Activated T-cell treated with anti-CD3 and anti-CD28 coated beads for 4 hours (primary cell): Measurements from ENCODE around the gene REC114.
"Not testable (repeated sequence)": the region's sequence is repeated elsewhere in the genome, so short reads cannot be mapped to it uniquely, and the experiment has no call there.

Source experiments
- DNase-seq: peaks from one replicate; pipeline ENCODE4 v3.0.0-alpha.2; 2020

REC114 gene

DNA sequence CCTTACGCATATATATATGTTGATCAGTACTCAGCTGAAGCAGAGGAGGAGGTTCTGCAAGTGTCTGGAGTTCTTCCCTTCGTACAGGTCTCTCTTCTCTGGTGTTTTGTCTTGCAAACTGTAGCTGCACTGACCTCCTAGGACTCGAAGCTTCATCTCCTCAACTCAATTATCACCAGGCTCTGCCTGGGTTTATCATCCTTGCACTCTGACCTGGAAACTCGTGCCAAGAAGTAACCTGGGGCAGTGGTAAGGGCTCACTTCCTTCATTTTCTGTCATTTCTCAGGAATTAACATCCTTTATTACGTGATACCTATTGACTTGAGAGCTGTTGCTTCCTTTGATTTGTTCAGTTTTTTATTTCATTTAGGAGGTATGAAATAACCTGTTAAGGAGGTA, 14.4 kb downstream of the REC114 start:
- DNase-seq, result no peak

DNA sequence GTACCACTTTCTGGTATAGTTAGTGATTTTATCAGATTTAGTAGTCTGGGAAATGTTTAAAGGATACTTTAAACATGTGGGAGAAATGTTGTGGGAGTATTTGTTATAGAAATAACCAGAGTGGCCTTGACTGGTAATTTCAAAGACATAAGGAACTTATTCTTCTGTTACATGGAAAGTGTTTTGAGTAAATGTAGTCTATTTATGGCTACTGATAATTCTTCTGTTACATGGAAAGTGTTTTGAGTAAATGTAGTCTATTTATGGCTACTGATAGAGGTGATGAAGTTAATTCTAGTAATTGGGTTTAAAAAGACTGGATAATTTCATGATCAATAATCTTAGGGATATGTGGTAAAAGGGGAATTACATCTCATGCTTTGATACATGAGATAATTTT, 17.7 kb downstream of the REC114 start:
- DNase-seq, result no peak

DNA sequence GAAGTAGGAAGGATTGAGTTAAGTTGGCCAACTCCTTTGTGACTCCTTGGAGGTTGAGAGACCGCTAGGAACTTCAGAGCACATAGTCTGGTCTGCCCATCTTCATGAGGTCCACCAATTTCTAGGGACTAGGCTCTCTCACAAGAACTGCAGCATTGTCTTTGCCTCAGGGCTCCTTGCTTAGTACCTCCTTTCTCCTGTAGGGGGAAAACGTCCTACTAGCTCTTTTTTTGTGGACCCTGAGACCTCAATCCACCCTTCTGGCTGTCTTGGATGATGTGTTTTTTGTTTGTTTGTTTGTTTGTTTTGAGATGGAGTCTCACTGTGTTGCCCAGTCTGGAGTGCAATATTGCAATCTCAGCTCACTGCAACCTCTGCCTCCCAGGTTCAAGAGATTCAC, 21.6 kb downstream of the REC114 start:
- no peak for DNase-seq

GRCh38 chr15:73467758-73468157, 24.8 kb downstream of the REC114 start:
- DNase-seq, result no peak

- DNase-seq, result no peak
Observed at GRCh38 chr15:73474785-73475184, 31.8 kb downstream of the REC114 start.

DNA sequence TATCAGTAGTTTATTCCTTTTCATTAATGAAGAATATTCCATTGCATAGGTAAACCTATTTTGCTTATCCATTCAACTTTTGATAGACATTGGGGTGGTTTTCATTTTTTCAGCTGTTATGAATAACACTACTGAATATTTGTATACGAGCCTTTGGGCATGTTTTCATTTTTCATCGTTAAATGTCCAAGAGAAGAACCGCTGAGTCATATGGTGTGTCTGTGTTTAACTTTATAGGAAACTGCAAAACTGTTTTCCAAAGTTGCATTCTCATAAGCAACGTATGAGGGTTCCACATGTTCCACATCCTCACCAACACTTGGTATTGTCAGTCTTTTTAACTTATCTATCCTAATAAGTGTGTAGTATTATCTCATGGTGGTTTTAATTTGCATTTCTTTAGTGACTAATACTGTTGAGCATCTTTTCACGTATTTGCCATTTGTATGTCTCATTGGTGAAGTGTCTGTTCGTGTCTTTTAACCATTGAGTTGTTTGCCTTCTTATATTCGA, 33.8 kb downstream of the REC114 start:
- no peak for DNase-seq

GRCh38 chr15:73480050-73480449, 37.1 kb downstream of the REC114 start:
- DNase-seq, result no peak

- no peak for DNase-seq
Observed at GRCh38 chr15:73482166-73482565, 39.2 kb downstream of the REC114 start.

DNA sequence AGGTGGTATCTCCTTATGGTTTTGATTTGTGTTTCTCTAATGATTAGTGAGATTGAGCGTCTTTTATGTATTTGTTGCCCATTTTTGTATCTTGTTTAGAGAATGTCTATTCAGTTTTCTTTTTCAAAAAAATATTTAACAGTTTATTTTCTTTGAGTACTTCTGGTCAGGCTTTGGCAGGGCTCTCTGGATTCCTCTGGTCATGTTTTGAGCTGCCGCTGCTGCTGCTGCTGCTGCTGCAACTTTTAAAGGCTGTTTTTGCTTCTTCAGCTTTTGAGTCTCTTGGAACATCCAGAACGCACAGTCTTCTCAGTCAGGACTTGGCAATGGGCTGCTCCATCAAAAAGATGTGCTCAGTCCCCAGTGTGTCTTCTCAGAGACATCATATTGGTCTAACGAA, 40.1 kb downstream of the REC114 start:
- no peak for DNase-seq

GRCh38 chr15:73485372-73485771, 42.4 kb downstream of the REC114 start:
- DNase-seq, result no peak

DNA sequence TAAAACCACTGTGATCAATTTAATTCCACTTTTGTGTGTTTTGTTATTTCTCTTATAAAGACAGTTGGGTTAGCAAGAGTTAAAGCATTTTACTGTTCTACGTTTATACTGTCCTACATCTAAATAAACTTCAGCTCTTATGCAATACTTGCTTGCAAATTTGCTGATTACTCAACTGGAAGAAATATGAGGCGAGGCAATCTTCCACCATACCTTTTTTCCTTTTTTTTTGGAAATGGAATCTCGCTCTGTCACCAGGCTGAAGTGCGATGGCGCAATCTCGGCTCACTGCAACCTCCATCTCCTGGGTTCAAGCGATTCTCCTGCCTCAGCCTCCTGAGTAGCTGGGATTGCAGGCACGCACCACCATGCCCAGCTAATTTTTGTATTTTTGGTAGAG, 42.9 kb downstream of the REC114 start:
- not testable (repeated sequence) for DNase-seq

DNA sequence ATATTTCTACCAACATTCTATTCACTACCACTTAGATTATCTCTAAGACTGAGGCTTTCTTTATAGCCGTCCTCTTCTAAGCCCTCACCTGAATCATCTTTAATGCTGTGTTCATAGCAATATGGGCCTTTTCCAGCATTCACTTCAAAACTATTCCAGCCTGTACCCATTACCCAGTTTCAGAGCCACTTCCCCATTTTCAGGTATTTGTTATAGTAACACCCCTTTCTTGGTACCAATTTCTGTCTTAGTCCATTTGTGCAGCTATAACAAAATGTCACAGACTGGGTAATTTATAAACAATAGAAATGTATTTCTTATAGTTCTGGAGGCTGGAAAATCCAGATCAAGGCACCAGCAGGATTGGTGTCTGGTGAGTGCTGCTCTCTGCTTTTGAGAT, 45.7 kb downstream of the REC114 start:
- DNase-seq, result no peak

GRCh38 chr15:73493922-73494321, 51.0 kb downstream of the REC114 start:
- DNase-seq, result no peak

- DNase-seq, result no peak
Observed at GRCh38 chr15:73495181-73495580, 52.2 kb downstream of the REC114 start.

DNA sequence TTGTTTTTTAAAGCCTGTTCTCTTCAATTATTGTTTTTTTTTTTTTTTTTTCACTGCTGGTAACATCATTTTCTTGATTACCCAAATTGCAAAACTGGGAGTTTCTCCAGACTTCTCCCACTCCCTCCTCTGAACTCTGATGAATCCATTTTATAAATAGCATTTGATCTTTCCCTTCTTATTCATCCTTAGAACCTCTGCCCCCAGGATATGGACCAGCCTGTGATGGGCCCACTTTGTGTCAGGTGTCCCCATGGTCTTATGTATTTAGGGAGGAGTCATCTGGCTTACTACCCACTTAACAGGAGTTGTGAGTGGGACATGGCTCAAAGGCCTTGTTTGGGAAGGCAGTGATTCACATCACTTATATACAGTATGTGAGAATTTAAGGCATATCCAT, 57.7 kb downstream of the REC114 start:
- DNase-seq, result no peak

- no peak for DNase-seq
Observed at GRCh38 chr15:73504885-73505284, 61.9 kb downstream of the REC114 start.

- DNase-seq, result no peak
Observed at GRCh38 chr15:73515527-73515926, 72.6 kb downstream of the REC114 start.

- DNase-seq, result no peak
Observed at GRCh38 chr15:73517566-73517965, 74.6 kb downstream of the REC114 start.

- DNase-seq, result no peak
Observed at GRCh38 chr15:73518180-73518862, 75.4 kb downstream of the REC114 start.

- no peak for DNase-seq
Observed at GRCh38 chr15:73518876-73519733, 76.1 kb downstream of the REC114 start.

- DNase-seq, result no peak
Observed at GRCh38 chr15:73522011-73522410, 79.0 kb downstream of the REC114 start.

GRCh38 chr15:73524919-73525318, 82.0 kb downstream of the REC114 start:
- no peak for DNase-seq

DNA sequence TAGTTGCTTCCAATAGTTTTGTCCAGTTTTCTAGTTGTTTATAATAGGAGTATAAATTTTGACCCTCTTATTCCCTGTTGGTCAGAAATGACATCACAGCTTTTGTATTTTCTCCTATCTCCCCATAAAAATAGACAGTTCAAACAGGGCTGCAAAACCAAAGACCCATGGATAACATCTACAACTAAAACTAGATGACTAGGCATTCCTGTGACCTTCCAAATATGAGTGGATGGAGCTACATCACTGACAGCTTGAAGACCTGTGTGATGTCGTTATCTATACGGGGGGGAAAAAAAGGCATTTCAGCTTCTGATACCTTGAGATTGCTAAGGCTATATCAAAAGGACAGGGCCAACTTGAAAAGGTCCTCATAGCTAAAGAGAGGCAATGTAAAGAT, 84.6 kb downstream of the REC114 start:
- DNase-seq, result no peak

- DNase-seq, result no peak
Observed at GRCh38 chr15:73530649-73531048, 87.7 kb downstream of the REC114 start.
